ENCODE results near the gene MVD. TPM values are rescaled to one million over a fixed set of nuclear protein-coding genes. Genes with fewer than 3 reads are reported as not detected.

MVD gene
- total RNA-seq, 1 experiment from 2014 or later: 119 TPM

GRCh38 chr16:88669980-88670379 is 7.1 kb upstream of the MVD start:
- H3K36me3 ChIP-seq (ENCODE audit: control insufficient read depth in 1 of 2, insufficient read depth in 2 of 2, low read length in 2 of 2): no peaks in the 10 kb centered on the region
- ChIA-PET RAD21 (ENCODE audit: low non-redundant PET in 1 of 2, low total read pairs in 2 of 2, uncharacterized antibody in 2 of 2, unreplicated experiment in 2 of 2) (no interaction called here), CTCF (interaction anchor here (1.0 to 1.2 kb wide), 2 partner anchors 11 to 68 kb away, joined by 3 read pairs; no protein-coding TSS in a partner anchor), POLR2A (no interaction called here)
- TF ChIP-seq SP1 (IDR thresholded peaks at IDR 0.05; ENCODE audit: low read depth) (no peak), SIN3A (IDR thresholded peaks at IDR 0.05; ENCODE audit: low read depth) (no peak), YY1 (IDR thresholded peaks at IDR 0.05; ENCODE audit: extremely low read depth, insufficient replicate concordance, low read depth, low read length) (no peak), ZNF274 (IDR thresholded peaks at IDR 0.05; ENCODE audit: low read depth, low read length) (no peak), ELF1 (IDR thresholded peaks at IDR 0.05; ENCODE audit: borderline replicate concordance, low read depth) (no peak), EZH2 (IDR thresholded peaks at IDR 0.05) (no peak), EZH2phosphoT487 (IDR thresholded peaks at IDR 0.05; ENCODE audit: borderline replicate concordance) (no peak), POLR2A (IDR thresholded peaks at IDR 0.05; ENCODE audit: borderline replicate concordance, extremely low read depth, insufficient read depth, insufficient read length) (no peak), ZFX (IDR thresholded peaks at IDR 0.05) (no peak), TCF7L2 (IDR thresholded peaks at IDR 0.05; ENCODE audit: borderline replicate concordance, extremely low read depth, insufficient read depth, insufficient read length) (no peak), JUND (IDR thresholded peaks at IDR 0.05) (no peak), CEBPB (IDR thresholded peaks at IDR 0.05; ENCODE audit: low read depth) (no peak), SRF (IDR thresholded peaks at IDR 0.05; ENCODE audit: low read depth) (no peak), CBX3 (IDR thresholded peaks at IDR 0.05; ENCODE audit: low read depth) (no peak), EGR1 (IDR thresholded peaks at IDR 0.05; ENCODE audit: low read depth) (no peak), POLR2AphosphoS5 (IDR thresholded peaks at IDR 0.05; ENCODE audit: low read depth, low read length) (no peak), MAX (IDR thresholded peaks at IDR 0.05) (no peak)
- TF ChIP-seq, protein P1, sequence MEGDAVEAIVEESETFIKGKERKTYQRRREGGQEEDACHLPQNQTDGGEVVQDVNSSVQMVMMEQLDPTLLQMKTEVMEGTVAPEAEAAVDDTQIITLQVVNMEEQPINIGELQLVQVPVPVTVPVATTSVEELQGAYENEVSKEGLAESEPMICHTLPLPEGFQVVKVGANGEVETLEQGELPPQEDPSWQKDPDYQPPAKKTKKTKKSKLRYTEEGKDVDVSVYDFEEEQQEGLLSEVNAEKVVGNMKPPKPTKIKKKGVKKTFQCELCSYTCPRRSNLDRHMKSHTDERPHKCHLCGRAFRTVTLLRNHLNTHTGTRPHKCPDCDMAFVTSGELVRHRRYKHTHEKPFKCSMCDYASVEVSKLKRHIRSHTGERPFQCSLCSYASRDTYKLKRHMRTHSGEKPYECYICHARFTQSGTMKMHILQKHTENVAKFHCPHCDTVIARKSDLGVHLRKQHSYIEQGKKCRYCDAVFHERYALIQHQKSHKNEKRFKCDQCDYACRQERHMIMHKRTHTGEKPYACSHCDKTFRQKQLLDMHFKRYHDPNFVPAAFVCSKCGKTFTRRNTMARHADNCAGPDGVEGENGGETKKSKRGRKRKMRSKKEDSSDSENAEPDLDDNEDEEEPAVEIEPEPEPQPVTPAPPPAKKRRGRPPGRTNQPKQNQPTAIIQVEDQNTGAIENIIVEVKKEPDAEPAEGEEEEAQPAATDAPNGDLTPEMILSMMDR (IDR thresholded peaks at IDR 0.05 in 2 of 3, conservative IDR thresholded peaks at IDR 0.05 in 1 of 3; ENCODE audit: borderline replicate concordance in 1 of 3, insufficient read depth in 1 of 3, low read depth in 2 of 3, low read length in 2 of 3): no peak
- TF ChIP-seq, protein P2, sequence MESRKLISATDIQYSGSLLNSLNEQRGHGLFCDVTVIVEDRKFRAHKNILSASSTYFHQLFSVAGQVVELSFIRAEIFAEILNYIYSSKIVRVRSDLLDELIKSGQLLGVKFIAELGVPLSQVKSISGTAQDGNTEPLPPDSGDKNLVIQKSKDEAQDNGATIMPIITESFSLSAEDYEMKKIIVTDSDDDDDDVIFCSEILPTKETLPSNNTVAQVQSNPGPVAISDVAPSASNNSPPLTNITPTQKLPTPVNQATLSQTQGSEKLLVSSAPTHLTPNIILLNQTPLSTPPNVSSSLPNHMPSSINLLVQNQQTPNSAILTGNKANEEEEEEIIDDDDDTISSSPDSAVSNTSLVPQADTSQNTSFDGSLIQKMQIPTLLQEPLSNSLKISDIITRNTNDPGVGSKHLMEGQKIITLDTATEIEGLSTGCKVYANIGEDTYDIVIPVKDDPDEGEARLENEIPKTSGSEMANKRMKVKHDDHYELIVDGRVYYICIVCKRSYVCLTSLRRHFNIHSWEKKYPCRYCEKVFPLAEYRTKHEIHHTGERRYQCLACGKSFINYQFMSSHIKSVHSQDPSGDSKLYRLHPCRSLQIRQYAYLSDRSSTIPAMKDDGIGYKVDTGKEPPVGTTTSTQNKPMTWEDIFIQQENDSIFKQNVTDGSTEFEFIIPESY (IDR thresholded peaks at IDR 0.05; ENCODE audit: extremely low read depth, insufficient replicate concordance, low read length): no peak
- TF ChIP-seq, protein P3, sequence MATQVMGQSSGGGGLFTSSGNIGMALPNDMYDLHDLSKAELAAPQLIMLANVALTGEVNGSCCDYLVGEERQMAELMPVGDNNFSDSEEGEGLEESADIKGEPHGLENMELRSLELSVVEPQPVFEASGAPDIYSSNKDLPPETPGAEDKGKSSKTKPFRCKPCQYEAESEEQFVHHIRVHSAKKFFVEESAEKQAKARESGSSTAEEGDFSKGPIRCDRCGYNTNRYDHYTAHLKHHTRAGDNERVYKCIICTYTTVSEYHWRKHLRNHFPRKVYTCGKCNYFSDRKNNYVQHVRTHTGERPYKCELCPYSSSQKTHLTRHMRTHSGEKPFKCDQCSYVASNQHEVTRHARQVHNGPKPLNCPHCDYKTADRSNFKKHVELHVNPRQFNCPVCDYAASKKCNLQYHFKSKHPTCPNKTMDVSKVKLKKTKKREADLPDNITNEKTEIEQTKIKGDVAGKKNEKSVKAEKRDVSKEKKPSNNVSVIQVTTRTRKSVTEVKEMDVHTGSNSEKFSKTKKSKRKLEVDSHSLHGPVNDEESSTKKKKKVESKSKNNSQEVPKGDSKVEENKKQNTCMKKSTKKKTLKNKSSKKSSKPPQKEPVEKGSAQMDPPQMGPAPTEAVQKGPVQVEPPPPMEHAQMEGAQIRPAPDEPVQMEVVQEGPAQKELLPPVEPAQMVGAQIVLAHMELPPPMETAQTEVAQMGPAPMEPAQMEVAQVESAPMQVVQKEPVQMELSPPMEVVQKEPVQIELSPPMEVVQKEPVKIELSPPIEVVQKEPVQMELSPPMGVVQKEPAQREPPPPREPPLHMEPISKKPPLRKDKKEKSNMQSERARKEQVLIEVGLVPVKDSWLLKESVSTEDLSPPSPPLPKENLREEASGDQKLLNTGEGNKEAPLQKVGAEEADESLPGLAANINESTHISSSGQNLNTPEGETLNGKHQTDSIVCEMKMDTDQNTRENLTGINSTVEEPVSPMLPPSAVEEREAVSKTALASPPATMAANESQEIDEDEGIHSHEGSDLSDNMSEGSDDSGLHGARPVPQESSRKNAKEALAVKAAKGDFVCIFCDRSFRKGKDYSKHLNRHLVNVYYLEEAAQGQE (IDR thresholded peaks at IDR 0.05; ENCODE audit: low read depth): no peak
- H3K79me2 ChIP-seq (ENCODE audit: insufficient read depth, low read length): no peaks in the 10 kb centered on the region
- no peaks in the 10 kb centered on the region for H3K27me3 ChIP-seq (ENCODE audit: insufficient read depth, low read length)
- H3K4me2 ChIP-seq (ENCODE audit: low read length): no peak overlapping the region
- BruUV-seq (replicated peaks): no TSS peak
- H3K4me3 ChIP-seq (replicated peaks in 1 of 2; ENCODE audit: low read depth in 1 of 2, low read length in 2 of 2): no peak overlapping the region
- no peak overlapping the region for H3K27ac ChIP-seq (ENCODE audit: low read depth, low read length)
- H4K20me1 ChIP-seq (ENCODE audit: insufficient read depth): no peaks in the 10 kb centered on the region
- H3K9ac ChIP-seq (ENCODE audit: low read length): no peak overlapping the region
- H2AFZ ChIP-seq (ENCODE audit: low read depth, low read length, poor library complexity, severe bottlenecking): no peak overlapping the region
- intact Hi-C loops (cut with micrococcal nuclease): no loop called here
- H3K4me1 ChIP-seq (ENCODE audit: control insufficient read depth in 1 of 2, insufficient read depth in 2 of 2, low read length in 2 of 2): peaks cover 0 to 3% of the 10 kb centered on the region in 2 experiments; a peak in 1 of 4 replicates
- ATAC-seq: no peak
- H3K9me2 ChIP-seq (ENCODE audit: insufficient read depth): no peaks in the 10 kb centered on the region
- no peaks in the 10 kb centered on the region for H3K9me3 ChIP-seq (ENCODE audit: control insufficient read depth in 1 of 2, insufficient read depth in 1 of 2, low read depth in 1 of 2, low read length in 2 of 2)
- no peak for DNase-seq (ENCODE audit: low read depth, low spot score)
